Suprapubic skin (tissue), 4 donors: ENCODE measurements around the gene PDE9A.

Experiments used
- POLR2A ChIP-seq, 2 donors: fragments of 450-650 bp; IDR thresholded peaks; one replicate each; pipeline ENCODE4 v1.6.1; 2017; ENCODE audit warnings: antibody characterized with exemption in 2 of 2, mild to moderate bottlenecking in 2 of 2, moderate library complexity in 2 of 2
- POLR2AphosphoS5 ChIP-seq, 3 donors: sonication (generic); formaldehyde crosslinking; IDR thresholded peaks; one replicate each; pipeline ENCODE4 v1.6.1; 2017; ENCODE audit warnings: antibody characterized with exemption in 3 of 3
- TF ChIP-seq, protein P1 (sequence below), 2 donors: fragments of 200-600 bp in 1 of 2; fragments of 450-650 bp in 1 of 2; sonication (generic) in 1 of 2; IDR thresholded peaks; one replicate each; pipeline ENCODE4 v1.5.1; 2016 to 2019; ENCODE audit warnings: antibody characterized with exemption in 2 of 2, mild to moderate bottlenecking in 1 of 2, moderate library complexity in 1 of 2

DNA sequence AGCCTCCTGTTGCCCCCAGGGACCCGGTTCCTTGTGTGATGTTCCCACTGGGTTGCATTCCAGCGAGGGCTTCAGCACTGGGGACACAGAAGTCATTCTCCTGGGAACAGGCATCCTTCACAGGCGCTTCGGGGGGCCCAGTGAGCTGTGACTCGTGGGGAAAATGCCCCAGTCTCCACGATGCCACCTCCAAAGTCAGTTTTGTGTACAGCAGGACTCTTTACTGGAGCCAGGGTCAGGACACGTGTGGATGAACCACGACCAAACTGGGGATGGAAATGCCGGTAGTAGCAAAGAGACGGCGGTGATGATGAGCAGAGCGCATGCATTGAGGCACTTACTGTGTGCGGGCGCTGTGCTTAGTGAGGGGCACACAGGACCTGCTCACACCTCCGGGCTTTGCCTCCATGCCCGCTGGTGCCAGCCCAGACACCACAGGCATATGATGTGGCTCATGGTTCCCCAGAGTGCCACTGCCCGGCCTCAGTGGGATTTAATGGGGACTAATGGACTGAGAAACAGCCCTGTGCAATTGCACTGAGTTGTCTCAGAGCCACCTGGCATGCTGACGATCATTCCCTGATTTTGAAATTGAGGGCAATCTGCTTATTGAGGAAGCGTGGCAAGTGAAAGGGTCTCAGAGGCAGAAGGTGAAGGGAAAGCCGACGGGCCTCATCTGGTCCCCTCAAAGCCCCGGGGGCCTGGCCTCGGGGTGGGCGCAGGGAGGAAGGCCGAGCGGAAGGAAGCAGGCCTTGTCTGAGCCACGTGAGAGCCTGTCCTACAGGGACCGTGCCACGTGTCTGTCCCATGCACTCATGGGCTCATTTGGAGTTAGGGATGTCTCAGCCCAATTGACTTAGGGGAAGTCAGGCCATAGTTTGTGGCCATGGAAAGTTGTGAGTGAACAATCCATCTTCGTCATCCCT is 91.4 kb downstream of the PDE9A start:
- TF ChIP-seq, protein P1, sequence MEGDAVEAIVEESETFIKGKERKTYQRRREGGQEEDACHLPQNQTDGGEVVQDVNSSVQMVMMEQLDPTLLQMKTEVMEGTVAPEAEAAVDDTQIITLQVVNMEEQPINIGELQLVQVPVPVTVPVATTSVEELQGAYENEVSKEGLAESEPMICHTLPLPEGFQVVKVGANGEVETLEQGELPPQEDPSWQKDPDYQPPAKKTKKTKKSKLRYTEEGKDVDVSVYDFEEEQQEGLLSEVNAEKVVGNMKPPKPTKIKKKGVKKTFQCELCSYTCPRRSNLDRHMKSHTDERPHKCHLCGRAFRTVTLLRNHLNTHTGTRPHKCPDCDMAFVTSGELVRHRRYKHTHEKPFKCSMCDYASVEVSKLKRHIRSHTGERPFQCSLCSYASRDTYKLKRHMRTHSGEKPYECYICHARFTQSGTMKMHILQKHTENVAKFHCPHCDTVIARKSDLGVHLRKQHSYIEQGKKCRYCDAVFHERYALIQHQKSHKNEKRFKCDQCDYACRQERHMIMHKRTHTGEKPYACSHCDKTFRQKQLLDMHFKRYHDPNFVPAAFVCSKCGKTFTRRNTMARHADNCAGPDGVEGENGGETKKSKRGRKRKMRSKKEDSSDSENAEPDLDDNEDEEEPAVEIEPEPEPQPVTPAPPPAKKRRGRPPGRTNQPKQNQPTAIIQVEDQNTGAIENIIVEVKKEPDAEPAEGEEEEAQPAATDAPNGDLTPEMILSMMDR (IDR thresholded peaks at IDR 0.05): no peak
- TF ChIP-seq POLR2A (IDR thresholded peaks at IDR 0.05) (no peak), POLR2AphosphoS5 (IDR thresholded peaks at IDR 0.05) (no peak)
